K562 treated with DMSO at 1 percent for 48 hours (cell line): ENCODE results near the gene OVOL3. TPM values are rescaled to one million over a fixed set of nuclear protein-coding genes. Genes with fewer than 3 reads are reported as not detected.

Experiments used
- total RNA-seq: library from RNA; unstranded; fragments of 300-600 nt; gene quantifications from 2 replicates; pipeline ENCODE4 v1.2.3, GENCODE V29; 2022; ENCODE audit warnings: low replicate concordance; ENCODE audit errors: extremely low read depth

OVOL3 gene
- total RNA-seq = not detected in 2 replicates

DNA sequence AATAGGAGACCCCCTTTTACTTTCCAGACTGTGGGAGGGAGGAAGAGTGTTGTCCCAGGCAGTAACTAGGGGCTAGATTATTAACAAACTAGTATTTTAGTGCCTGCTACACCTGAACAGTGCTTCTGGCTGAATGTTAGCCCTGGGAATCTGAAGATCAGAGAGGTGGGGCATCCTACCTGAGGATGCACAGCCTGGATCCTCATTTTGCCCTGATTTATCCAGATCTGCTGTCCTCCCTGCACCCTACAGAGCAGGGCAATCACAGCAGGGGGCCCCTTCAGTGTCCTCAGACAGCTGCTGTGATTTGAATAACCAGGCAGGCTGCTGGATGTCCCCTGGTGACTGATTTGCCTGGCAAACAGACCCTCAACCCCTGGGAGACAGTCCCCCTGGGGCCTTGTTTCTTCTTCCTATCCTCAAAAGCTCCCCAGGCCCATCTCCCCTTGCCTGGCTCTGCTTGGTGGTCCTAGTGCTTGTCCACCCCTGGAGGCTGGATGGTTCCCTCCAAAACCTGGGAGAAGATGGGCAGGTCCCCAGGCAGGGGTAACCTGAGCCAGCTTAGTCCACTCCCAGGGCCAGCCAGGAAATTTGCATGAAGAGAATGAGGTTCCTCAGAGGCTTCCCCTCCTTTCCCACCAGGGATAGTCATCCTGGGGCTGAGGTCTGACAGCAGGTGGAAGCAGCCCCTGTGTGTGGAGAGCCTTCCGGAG lies at the start of gene OVOL3:
TSS of gene OVOL3 (plus strand) at position 657 of the 713 bp plus-strand sequence. CDS start 60 bp downstream, outside the sequence.

DNA sequence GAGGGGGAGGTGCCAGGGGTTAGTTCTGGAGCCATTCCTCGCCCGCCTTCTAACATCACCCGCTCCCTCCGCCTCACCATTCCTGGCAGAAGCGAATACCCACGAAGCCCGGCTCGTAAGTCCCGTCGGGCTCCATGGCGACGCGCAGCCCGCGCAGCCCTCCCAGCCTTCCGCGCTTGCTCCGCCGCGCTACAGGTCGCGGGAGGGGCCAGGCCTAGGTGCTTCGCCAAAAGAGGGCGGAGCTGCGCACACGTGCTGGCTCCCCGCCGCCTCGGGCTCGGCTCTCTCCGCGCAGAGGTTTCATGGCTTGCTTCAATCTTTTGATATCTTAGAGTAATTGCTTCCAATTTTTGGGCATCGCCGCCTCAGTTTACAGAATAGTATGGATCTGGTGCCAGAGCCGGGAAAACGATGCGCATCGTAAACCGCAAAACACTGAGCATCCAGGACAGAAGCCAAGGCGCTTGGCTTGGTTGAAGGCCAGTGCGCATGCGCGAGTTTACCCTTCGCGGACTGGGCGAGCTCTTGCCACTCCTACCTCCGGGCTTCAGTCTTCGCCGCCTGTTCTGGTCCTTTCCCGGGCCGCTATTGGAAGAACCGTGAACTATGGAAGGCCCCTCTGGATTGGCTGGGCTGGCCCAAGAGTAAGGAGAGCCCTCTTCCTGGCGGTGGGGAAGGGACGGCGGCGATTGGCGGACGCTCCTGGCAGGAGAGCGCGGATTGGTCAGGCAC lies 3.9 kb downstream of the OVOL3 start, which contains the start of gene POLR2I:
TSS of gene POLR2I (minus strand) at position 155 of the 732 bp plus-strand sequence. CDS start at position 136, 19 bp downstream.

DNA sequence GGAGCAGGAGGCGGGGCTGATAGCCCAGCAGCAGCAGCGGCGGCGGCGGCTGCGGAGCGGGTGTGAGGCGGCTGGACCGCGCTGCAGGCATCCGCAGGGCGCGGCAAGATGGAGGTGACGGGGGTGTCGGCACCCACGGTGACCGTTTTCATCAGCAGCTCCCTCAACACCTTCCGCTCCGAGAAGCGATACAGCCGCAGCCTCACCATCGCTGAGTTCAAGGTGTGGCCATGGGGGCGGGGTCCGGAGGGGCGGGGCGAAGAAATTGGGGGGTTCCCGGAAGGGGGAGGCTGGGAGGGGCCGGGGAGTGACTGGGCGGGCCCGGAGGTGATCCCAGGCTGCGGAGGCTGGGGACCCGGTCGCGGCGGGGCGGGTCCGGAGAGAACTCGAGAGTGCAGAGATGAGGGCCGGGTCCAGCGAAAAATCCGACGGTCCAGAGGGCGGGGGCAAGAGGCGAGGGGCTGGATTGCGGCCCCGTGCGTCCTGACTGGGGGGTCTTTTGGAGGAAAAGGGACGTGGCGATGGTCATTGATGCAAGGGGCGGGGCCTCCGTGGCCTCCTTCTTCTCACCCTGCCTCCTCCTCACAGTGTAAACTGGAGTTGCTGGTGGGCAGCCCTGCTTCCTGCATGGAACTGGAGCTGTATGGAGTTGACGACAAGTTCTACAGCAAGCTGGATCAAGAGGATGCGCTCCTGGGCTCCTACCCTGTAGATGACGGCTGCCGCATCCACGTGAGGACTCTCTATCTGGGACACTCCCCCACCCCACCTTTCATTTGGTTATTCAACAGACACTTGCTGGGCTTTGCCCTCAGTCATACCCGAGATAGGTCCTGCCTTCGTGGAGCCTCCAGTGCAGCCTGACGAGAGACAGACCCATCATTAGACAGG lies 4.8 kb downstream of the OVOL3 start, which contains the start of gene TBCB:
TSS of gene TBCB (plus strand) at position 16 of the 891 bp plus-strand sequence. CDS start at position 109, 93 bp downstream.

DNA sequence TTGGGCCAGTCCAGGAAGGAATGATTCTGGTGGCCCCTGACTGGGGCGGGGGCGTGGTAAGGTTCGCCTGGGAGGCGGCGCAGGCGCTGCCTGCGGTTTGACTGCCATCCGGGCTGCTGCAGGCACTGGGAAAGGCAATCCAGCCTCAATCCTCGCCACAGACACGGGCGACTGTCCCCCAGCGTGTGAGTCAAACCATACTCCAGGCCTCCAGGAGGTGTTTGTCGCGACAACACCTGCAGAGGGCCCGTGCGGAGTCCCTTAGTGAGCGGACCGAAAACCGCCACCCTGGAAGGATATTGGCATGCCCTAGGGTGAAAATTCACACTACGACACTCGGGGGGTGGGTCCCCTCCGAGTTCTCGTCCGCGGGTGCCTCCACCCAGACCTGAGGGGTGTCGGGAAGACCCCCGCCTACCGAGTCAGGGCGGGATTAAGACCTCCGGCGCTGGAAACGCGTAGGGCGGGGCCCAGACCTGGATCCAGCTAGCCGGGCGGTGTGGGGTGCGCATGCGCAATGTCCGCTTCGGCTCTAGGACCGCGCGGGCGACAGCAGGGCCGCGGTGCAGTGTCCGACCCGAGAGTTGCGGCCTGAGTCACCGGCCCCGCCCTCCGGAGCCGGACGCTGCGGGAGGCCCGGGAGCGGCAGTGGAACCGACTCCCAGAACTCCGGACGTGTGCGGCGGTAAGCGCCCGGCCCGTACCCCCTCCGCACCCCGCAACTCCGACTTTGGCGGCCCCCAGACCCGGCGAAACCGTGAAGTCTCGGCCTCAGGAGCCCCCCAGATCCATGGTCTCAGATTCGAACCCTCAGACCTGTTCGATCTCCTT lies 28.7 kb downstream of the OVOL3 start, which contains the start of gene CAPNS1:
TSS of gene CAPNS1 (plus strand) at position 594 of the 831 bp plus-strand sequence. CDS start 946 bp downstream, outside the sequence.

DNA sequence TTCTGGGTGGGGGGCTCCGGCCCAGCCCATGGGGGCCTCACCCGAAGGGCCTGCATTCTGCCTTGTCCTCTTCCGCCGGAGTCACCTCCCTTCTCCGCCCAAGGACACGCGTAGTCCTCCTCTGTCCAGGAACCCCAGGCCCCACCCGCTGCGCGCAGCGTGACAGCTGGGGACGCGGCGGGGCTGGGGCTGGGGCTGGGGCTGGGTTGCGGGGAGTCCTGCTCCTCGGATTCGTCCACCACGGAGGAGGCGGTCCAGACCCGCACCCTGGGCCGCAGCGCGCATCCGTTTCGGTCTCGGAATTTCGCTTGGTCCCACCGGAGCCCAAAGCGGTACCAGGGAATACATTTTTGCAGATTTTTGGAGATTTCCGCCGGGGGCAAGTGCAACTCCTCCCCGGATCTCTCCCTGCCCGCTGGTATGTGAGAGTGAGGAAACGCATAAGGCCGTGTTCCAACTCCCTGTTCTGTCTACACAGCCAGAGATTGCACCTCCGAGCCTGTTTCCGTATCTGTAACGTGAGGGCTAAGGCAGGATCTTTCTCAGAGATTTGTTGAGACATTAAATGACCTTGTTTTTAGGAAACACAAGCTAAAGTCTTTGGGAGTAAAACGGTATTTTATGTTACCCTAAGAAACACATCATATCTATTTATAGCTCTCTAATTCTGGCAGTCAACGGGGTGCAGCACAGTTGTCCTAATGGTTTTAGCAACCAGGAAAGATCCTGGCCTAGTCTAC lies 41.6 kb downstream of the OVOL3 start, which contains the start of gene COX7A1:
TSS of gene COX7A1 (minus strand) at position 96 of the 740 bp plus-strand sequence. CDS start at position 56, 40 bp downstream.

Other genes starting within 250 kb of the OVOL3 start
- gene APLP1, start 242.6 kb upstream of the OVOL3 start, total RNA-seq = not detected in 2 replicates
- not detected in 2 replicates for gene NFKBID, start 210.6 kb upstream of the OVOL3 start, total RNA-seq
- gene HCST, start 208.6 kb upstream of the OVOL3 start, total RNA-seq = not detected in 2 replicates
- not detected in 2 replicates for gene TYROBP, start 202.8 kb upstream of the OVOL3 start, total RNA-seq
- not detected in 2 replicates for gene LRFN3, start 174.8 kb upstream of the OVOL3 start, total RNA-seq
- gene SDHAF1, start 116.0 kb upstream of the OVOL3 start, total RNA-seq = not detected in 2 replicates
- gene SYNE4, start 102.3 kb upstream of the OVOL3 start, total RNA-seq = not detected in 2 replicates
- not detected in 2 replicates for gene ALKBH6, start 96.9 kb upstream of the OVOL3 start, total RNA-seq
- not detected in 2 replicates for gene CLIP3, start 78.3 kb upstream of the OVOL3 start, total RNA-seq
- gene THAP8, start 56.9 kb upstream of the OVOL3 start, total RNA-seq = not detected in 2 replicates
- gene WDR62, start 56.2 kb upstream of the OVOL3 start, total RNA-seq = not detected in 2 replicates
- not detected in 2 replicates for gene POLR2I, start 3.7 kb downstream of the OVOL3 start, total RNA-seq
- not detected in 2 replicates for gene TBCB, start 4.3 kb downstream of the OVOL3 start, total RNA-seq
- gene CAPNS1, start 28.9 kb downstream of the OVOL3 start, total RNA-seq = not detected in 2 replicates
- not detected in 2 replicates for gene COX7A1, start 41.3 kb downstream of the OVOL3 start, total RNA-seq
- not detected in 2 replicates for gene ZNF565, start 103.5 kb downstream of the OVOL3 start, total RNA-seq
- not detected in 2 replicates for gene ZNF146, start 104.0 kb downstream of the OVOL3 start, total RNA-seq